ENCODE measurements around the gene MGA. TPM values are rescaled to one million over a fixed set of nuclear protein-coding genes. Genes with fewer than 3 reads are reported as not detected.

MGA gene
- total RNA-seq, 1 experiment from 2014 or later = 35.9 TPM

GRCh38 chr15:41821831-41822230, 161.6 kb downstream of the MGA start (continued):
- TF ChIP-seq ZBTB21 (CRISPR knock-in tag; IDR thresholded peaks at IDR 0.05; ENCODE audit: borderline replicate concordance) = no peak
- TF ChIP-seq GTF2I (CRISPR knock-in tag; conservative IDR thresholded peaks at IDR 0.05) = no peak
- no peak for TF ChIP-seq E2F1 (CRISPR knock-in tag; IDR thresholded peaks at IDR 0.05)

GRCh38 chr15:41822471-41822870, 162.3 kb downstream of the MGA start:
- H3K27ac Mint-ChIP-seq = no peak overlapping the region
- CTCF ChIA-PET = interaction anchor here (0.9 to 3.7 kb wide), 2 partner anchors 12 to 49 kb away, joined by 3 to 30 read pairs; partner anchors contain the start of gene MAPKBP1

More at GRCh38 chr15:41822471-41822870, 162.3 kb downstream of the MGA start:
- POLR2A ChIA-PET = no interaction called here
- no peak for TF ChIP-seq ZNF423 (CRISPR knock-in tag; IDR thresholded peaks at IDR 0.05)
- TF ChIP-seq MXD4 (CRISPR knock-in tag; IDR thresholded peaks at IDR 0.05; ENCODE audit: borderline replicate concordance) = no peak
- TF ChIP-seq ZNF219 (CRISPR knock-in tag; IDR thresholded peaks at IDR 0.05; ENCODE audit: borderline replicate concordance) = no peak
- no peak for TF ChIP-seq USF2 (CRISPR knock-in tag; IDR thresholded peaks at IDR 0.05)
- TF ChIP-seq ZNF671 (CRISPR knock-in tag; IDR thresholded peaks at IDR 0.05) = no peak
- Mint-ChIP-seq H3K9me3 (no peaks in the 10 kb centered on the region), H3K36me3 (no peaks in the 10 kb centered on the region), H3K4me1 (no peaks in the 10 kb centered on the region), H3K4me3 (no peak overlapping the region), H3K27me3 (ENCODE audit: low read depth) (no peaks in the 10 kb centered on the region)
- DNase-seq (ENCODE audit: low spot score) = no peak
- no peak for ATAC-seq

Small RNA genes within 50 kb of the gene (microRNA-seq; reads per million reads assigned to microRNA genes)
- gene MIR626 (ENCODE audit: borderline number of aligned reads) = not detected

Other genes starting within 250 kb of the MGA start
- 49.1 to 53.3 TPM (median 52.3 TPM) in 3 replicates for gene RTF1, start 243.3 kb upstream of the MGA start, total RNA-seq (2021)
- 0.50 to 1.2 TPM (median 0.62 TPM) in 3 replicates for gene ITPKA, start 166.5 kb upstream of the MGA start, total RNA-seq (2021)
- 0.27 to 0.66 TPM (median 0.53 TPM) in 3 replicates for gene LTK, start 146.6 kb upstream of the MGA start, total RNA-seq (2021)
- gene RPAP1, start 116.1 kb upstream of the MGA start, total RNA-seq (2021) = 102 to 123 TPM (median 103 TPM) in 3 replicates
- gene TYRO3, start 101.2 kb upstream of the MGA start, total RNA-seq (2021) = 87.9 to 98.0 TPM (median 89.6 TPM) in 3 replicates
- 11.0 to 14.5 TPM (median 12.9 TPM) in 3 replicates for gene MAPKBP1, start 114.1 kb downstream of the MGA start, total RNA-seq (2021)
- 14.8 to 19.9 TPM (median 18.2 TPM) in 3 replicates for gene JMJD7, start 167.7 kb downstream of the MGA start, total RNA-seq (2021)
- gene PLA2G4B, start 178.4 kb downstream of the MGA start, total RNA-seq (2021) = 5.5 to 11.0 TPM (median 7.9 TPM) in 3 replicates
- gene SPTBN5, start 233.6 kb downstream of the MGA start, total RNA-seq (2021) = 1.2 to 2.3 TPM (median 2.0 TPM) in 3 replicates

All from WTC11 (cell line).